ENCODE data around the gene MVB12A. TPM values are rescaled to one million over a fixed set of nuclear protein-coding genes. Genes with fewer than 3 reads are reported as not detected.

Gene MVB12A
- total and polyA plus RNA-seq, 5 donors from 2014 or later = 26.7 to 48.6 (median 30.8) TPM

GRCh38 chr19:17450264-17451075, 30.6 kb downstream of the MVB12A start:
- H3K27me3 ChIP-seq (ENCODE audit: control insufficient read depth, insufficient read depth, low read length) = peaks cover 3% of the 10 kb centered on the region

GRCh38 chr19:17451820-17452219, 32.0 kb downstream of the MVB12A start:
- no peaks in the 10 kb centered on the region for H3K36me3 ChIP-seq (ENCODE audit: control insufficient read depth, insufficient read depth, low read length)
- Mint-ChIP-seq H3K27me3 (peaks cover 36% of the 10 kb centered on the region), H3K9me3 (peaks cover 0 to 1% (median 0%) of the 10 kb centered on the region in 7 donors), H3K4me3 (no peak overlapping the region), H3K4me1 (peaks cover 0 to 26% (median 12%) of the 10 kb centered on the region in 4 donors), H3K27ac (no peak overlapping the region), H3K36me3 (peaks cover 3% of the 10 kb centered on the region)
- peaks cover 10% of the 10 kb centered on the region for H3K4me1 ChIP-seq (ENCODE audit: control insufficient read depth, insufficient read depth, low read length, poor library complexity, severe bottlenecking)
- H3K27ac ChIP-seq (ENCODE audit: insufficient read depth, low read length, poor library complexity, severe bottlenecking) = no peak overlapping the region
- H3K4me3 ChIP-seq (ENCODE audit: low read depth, low read length) = no peak overlapping the region
- DNase-seq (no peak), ATAC-seq (ENCODE audit: low read depth in 2 of 2) (no peak)
- H3K27me3 ChIP-seq (ENCODE audit: control insufficient read depth, insufficient read depth, low read length) = no peaks in the 10 kb centered on the region
- no peaks in the 10 kb centered on the region for H3K9me3 ChIP-seq (ENCODE audit: control insufficient read depth in 2 of 2, low read length in 2 of 2)

More at GRCh38 chr19:17450264-17451075, 30.6 kb downstream of the MVB12A start:
- H3K36me3 Mint-ChIP-seq = peaks cover 3% of the 10 kb centered on the region
- peaks cover 10% of the 10 kb centered on the region for H3K4me1 ChIP-seq (ENCODE audit: control insufficient read depth, insufficient read depth, low read length, poor library complexity, severe bottlenecking)
- no peak overlapping the region for H3K27ac Mint-ChIP-seq
- H3K27ac ChIP-seq (ENCODE audit: insufficient read depth, low read length, poor library complexity, severe bottlenecking) = no peak overlapping the region
- DNase-seq (peak in 1 of 3 donors; percentile 66), ATAC-seq (ENCODE audit: low read depth in 2 of 2) (peak; percentile 63 to 73)
- H3K36me3 ChIP-seq (ENCODE audit: control insufficient read depth, insufficient read depth, low read length) = no peaks in the 10 kb centered on the region
- no peaks in the 10 kb centered on the region for H3K9me3 ChIP-seq (ENCODE audit: control insufficient read depth in 2 of 2, low read length in 2 of 2)
- peaks cover 0 to 1% (median 0%) of the 10 kb centered on the region in 7 donors for H3K9me3 Mint-ChIP-seq
- H3K4me1 Mint-ChIP-seq = peaks cover 0 to 26% (median 12%) of the 10 kb centered on the region in 4 donors
- no peak overlapping the region for H3K4me3 ChIP-seq (ENCODE audit: low read depth, low read length)
- H3K4me3 Mint-ChIP-seq = peak overlapping the region in 3 of 4 donors; percentile 27 to 61 (median 60)
- peaks cover 29% of the 10 kb centered on the region for H3K27me3 Mint-ChIP-seq

- H3K27ac Mint-ChIP-seq = no peak overlapping the region
- no peak for DNase-seq
- peaks cover 0 to 1% (median 0%) of the 10 kb centered on the region in 7 donors for H3K9me3 Mint-ChIP-seq
- Histone ChIP-seq H3K27ac (ENCODE audit: insufficient read depth, low read length, poor library complexity, severe bottlenecking) (no peak overlapping the region), H3K4me1 (ENCODE audit: control insufficient read depth, insufficient read depth, low read length, poor library complexity, severe bottlenecking) (no peaks in the 10 kb centered on the region), H3K27me3 (ENCODE audit: control insufficient read depth, insufficient read depth, low read length) (peaks cover 3% of the 10 kb centered on the region), H3K4me3 (ENCODE audit: low read depth, low read length) (no peak overlapping the region), H3K9me3 (ENCODE audit: control insufficient read depth in 2 of 2, low read length in 2 of 2) (no peaks in the 10 kb centered on the region), H3K36me3 (ENCODE audit: control insufficient read depth, insufficient read depth, low read length) (no peaks in the 10 kb centered on the region)
- no peak overlapping the region for H3K4me3 Mint-ChIP-seq
- H3K27me3 Mint-ChIP-seq = peaks cover 51% of the 10 kb centered on the region
- peaks cover 3% of the 10 kb centered on the region for H3K36me3 Mint-ChIP-seq
- H3K4me1 Mint-ChIP-seq = peaks cover 0 to 22% (median 12%) of the 10 kb centered on the region in 4 donors
- no peak for ATAC-seq (ENCODE audit: low read depth in 2 of 2)
Measured at GRCh38 chr19:17454576-17455071, 34.8 kb downstream of the MVB12A start.

- DNase-seq = no peak
- H3K27ac Mint-ChIP-seq = no peak overlapping the region
Measured at GRCh38 chr19:17455308-17456123, 35.7 kb downstream of the MVB12A start.

GRCh38 chr19:17456127-17456526, 36.3 kb downstream of the MVB12A start:
- ATAC-seq (ENCODE audit: low read depth in 2 of 2) (no peak), DNase-seq (no peak)
- Mint-ChIP-seq H3K36me3 (no peaks in the 10 kb centered on the region), H3K4me3 (no peak overlapping the region), H3K27me3 (peaks cover 41% of the 10 kb centered on the region), H3K4me1 (peaks cover 0 to 11% (median 5%) of the 10 kb centered on the region in 4 donors), H3K27ac (no peak overlapping the region), H3K9me3 (peaks cover 0 to 1% (median 0%) of the 10 kb centered on the region in 7 donors)
- Histone ChIP-seq H3K36me3 (ENCODE audit: control insufficient read depth, insufficient read depth, low read length) (no peaks in the 10 kb centered on the region), H3K4me3 (ENCODE audit: low read depth, low read length) (no peak overlapping the region), H3K9me3 (ENCODE audit: control insufficient read depth in 2 of 2, low read length in 2 of 2) (no peaks in the 10 kb centered on the region), H3K27ac (ENCODE audit: insufficient read depth, low read length, poor library complexity, severe bottlenecking) (no peak overlapping the region), H3K4me1 (ENCODE audit: control insufficient read depth, insufficient read depth, low read length, poor library complexity, severe bottlenecking) (no peaks in the 10 kb centered on the region), H3K27me3 (ENCODE audit: control insufficient read depth, insufficient read depth, low read length) (peaks cover 3% of the 10 kb centered on the region)

More at GRCh38 chr19:17455308-17456123, 35.7 kb downstream of the MVB12A start:
- Histone ChIP-seq H3K9me3 (ENCODE audit: control insufficient read depth in 2 of 2, low read length in 2 of 2) (no peaks in the 10 kb centered on the region), H3K36me3 (ENCODE audit: control insufficient read depth, insufficient read depth, low read length) (no peaks in the 10 kb centered on the region), H3K4me1 (ENCODE audit: control insufficient read depth, insufficient read depth, low read length, poor library complexity, severe bottlenecking) (no peaks in the 10 kb centered on the region), H3K27me3 (ENCODE audit: control insufficient read depth, insufficient read depth, low read length) (peaks cover 3% of the 10 kb centered on the region), H3K4me3 (ENCODE audit: low read depth, low read length) (no peak overlapping the region), H3K27ac (ENCODE audit: insufficient read depth, low read length, poor library complexity, severe bottlenecking) (no peak overlapping the region)
- H3K9me3 Mint-ChIP-seq = peaks cover 0 to 1% (median 0%) of the 10 kb centered on the region in 7 donors
- no peak overlapping the region for H3K4me3 Mint-ChIP-seq
- H3K36me3 Mint-ChIP-seq = no peaks in the 10 kb centered on the region
- no peak for ATAC-seq (ENCODE audit: low read depth in 2 of 2)
- H3K27me3 Mint-ChIP-seq = peaks cover 42% of the 10 kb centered on the region
- H3K4me1 Mint-ChIP-seq = peaks cover 0 to 14% (median 5%) of the 10 kb centered on the region in 4 donors

GRCh38 chr19:17457616-17458015, 37.8 kb downstream of the MVB12A start:
- no peak overlapping the region for H3K27ac ChIP-seq (ENCODE audit: insufficient read depth, low read length, poor library complexity, severe bottlenecking)
- Mint-ChIP-seq H3K27ac (no peak overlapping the region), H3K27me3 (peaks cover 41% of the 10 kb centered on the region), H3K4me3 (no peak overlapping the region), H3K36me3 (no peaks in the 10 kb centered on the region), H3K4me1 (peaks cover 0 to 11% (median 5%) of the 10 kb centered on the region in 4 donors), H3K9me3 (peaks cover 0 to 1% (median 0%) of the 10 kb centered on the region in 7 donors)
- H3K4me3 ChIP-seq (ENCODE audit: low read depth, low read length) = no peak overlapping the region
- H3K4me1 ChIP-seq (ENCODE audit: control insufficient read depth, insufficient read depth, low read length, poor library complexity, severe bottlenecking) = no peaks in the 10 kb centered on the region
- DNase-seq = no peak
- H3K9me3 ChIP-seq (ENCODE audit: control insufficient read depth in 2 of 2, low read length in 2 of 2) = no peaks in the 10 kb centered on the region
- H3K36me3 ChIP-seq (ENCODE audit: control insufficient read depth, insufficient read depth, low read length) = no peaks in the 10 kb centered on the region
- no peak for ATAC-seq (ENCODE audit: low read depth in 2 of 2)
- H3K27me3 ChIP-seq (ENCODE audit: control insufficient read depth, insufficient read depth, low read length) = peaks cover 3% of the 10 kb centered on the region

- H3K9me3 ChIP-seq (ENCODE audit: control insufficient read depth in 2 of 2, low read length in 2 of 2) = no peaks in the 10 kb centered on the region
- H3K4me3 ChIP-seq (ENCODE audit: low read depth, low read length) = no peak overlapping the region
- peaks cover 0 to 8% (median under 1%) of the 10 kb centered on the region in 4 donors for H3K4me1 Mint-ChIP-seq
- no peaks in the 10 kb centered on the region for H3K36me3 ChIP-seq (ENCODE audit: control insufficient read depth, insufficient read depth, low read length)
- ATAC-seq (ENCODE audit: low read depth in 2 of 2) = no peak
- DNase-seq = no peak
- H3K27me3 ChIP-seq (ENCODE audit: control insufficient read depth, insufficient read depth, low read length) = peaks cover 3% of the 10 kb centered on the region
- H3K4me1 ChIP-seq (ENCODE audit: control insufficient read depth, insufficient read depth, low read length, poor library complexity, severe bottlenecking) = no peaks in the 10 kb centered on the region
- no peak overlapping the region for H3K27ac Mint-ChIP-seq
- no peaks in the 10 kb centered on the region for H3K36me3 Mint-ChIP-seq
- H3K4me3 Mint-ChIP-seq = no peak overlapping the region
- no peak overlapping the region for H3K27ac ChIP-seq (ENCODE audit: insufficient read depth, low read length, poor library complexity, severe bottlenecking)
- peaks cover 36% of the 10 kb centered on the region for H3K27me3 Mint-ChIP-seq
- no peaks in the 10 kb centered on the region for H3K9me3 Mint-ChIP-seq
Measured at GRCh38 chr19:17458970-17459369, 39.1 kb downstream of the MVB12A start.
